OCI-LY7 (cell line): ENCODE results near the gene SMOC2. TPM values are rescaled to one million over a fixed set of nuclear protein-coding genes. Genes with fewer than 3 reads are reported as not detected.

Experiments used
- BruUV-seq: library from RNA; stranded (reverse); fragments of 400-500 nt; replicated peaks from 2 replicates; lab custom pipeline; 2021; lab: Mats Ljungman, UMichigan
- CTCF ChIA-PET: fragments of 300-600 bp; sonication (Branson Sonifier 250); formaldehyde crosslinking; loops from one replicate; lab custom pipeline; 2022; ENCODE audit warnings: antibody characterized with exemption; ENCODE audit not compliant: unreplicated experiment; lab: Charles Lee
- POLR2A ChIA-PET: fragments of 300-600 bp; sonication (Branson Sonifier 250); formaldehyde crosslinking; loops from one replicate; lab custom pipeline; 2022; ENCODE audit warnings: antibody characterized with exemption; lab: Charles Lee
- DNase-seq: peaks from one replicate; pipeline ENCODE4 v3.0.0-alpha.2; 2015; ENCODE audit warnings: low spot score
- H2AFZ ChIP-seq: fragments of 200-600 bp; sonication (generic), shearing (Covaris generic); 2 replicates; pipeline ENCODE4 v1.6.1; 2014; ENCODE audit warnings: mild to moderate bottlenecking, antibody characterized with exemption, low read length, moderate library complexity
- H3K27ac ChIP-seq: fragments of 200-600 bp; sonication (generic); 2 replicates; pipeline ENCODE4 v1.5.1; 2014; ENCODE audit warnings: mixed run types, low read depth, mild to moderate bottlenecking, moderate library complexity, low read length, inconsistent platforms; ENCODE audit not compliant: poor library complexity, severe bottlenecking
- H3K36me3 ChIP-seq: fragments of 200-600 bp; sonication (generic); 2 replicates; pipeline ENCODE4 v1.6.1; 2014; ENCODE audit warnings: mild to moderate bottlenecking, antibody characterized with exemption, low read length, moderate library complexity, mixed read lengths; ENCODE audit not compliant: insufficient read depth
- H3K4me1 ChIP-seq: fragments of 200-600 bp; sonication (generic); 2 replicates; pipeline ENCODE4 v1.5.1; 2014; ENCODE audit warnings: mild to moderate bottlenecking, low read length; ENCODE audit not compliant: insufficient read depth, poor library complexity, severe bottlenecking
- H3K4me2 ChIP-seq: fragments of 200-600 bp; sonication (generic); 2 replicates; pipeline ENCODE4 v1.6.1; 2014; ENCODE audit warnings: mild to moderate bottlenecking, low read length
- H3K4me3 ChIP-seq: fragments of 200-600 bp; sonication (generic); 2 replicates; pipeline ENCODE4 v1.5.1; 2014; ENCODE audit warnings: mild to moderate bottlenecking, low read depth, low read length; ENCODE audit not compliant: poor library complexity, severe bottlenecking
- H3K79me2 ChIP-seq: fragments of 200-600 bp; sonication (generic); 2 replicates; pipeline ENCODE4 v1.6.1; 2016; ENCODE audit warnings: low read depth, mild to moderate bottlenecking, low read length, moderate library complexity, mixed read lengths; ENCODE audit not compliant: insufficient read depth
- H3K9me2 ChIP-seq: fragments of 200-600 bp; sonication (generic); 2 replicates; pipeline ENCODE4 v1.6.1; 2016; ENCODE audit warnings: mild to moderate bottlenecking, low read length, mixed read lengths; ENCODE audit not compliant: insufficient read depth
- H3K9me3 ChIP-seq: fragments of 200-600 bp; sonication (generic); 2 replicates; pipeline ENCODE4 v1.6.1; 2014; ENCODE audit warnings: mild to moderate bottlenecking, mixed run types, low read length, mixed read lengths
- H4K20me1 ChIP-seq: fragments of 200-600 bp; sonication (generic); 2 replicates; pipeline ENCODE4 v1.6.1; 2014; ENCODE audit warnings: mild to moderate bottlenecking, antibody characterized with exemption, low read length, moderate library complexity, mixed read lengths; ENCODE audit not compliant: insufficient read depth
- EZH2phosphoT487 ChIP-seq: fragments of 200-600 bp; sonication (generic); IDR thresholded peaks from 2 replicates; pipeline ENCODE4 v1.6.1; 2018; ENCODE audit warnings: low read depth, borderline replicate concordance, mild to moderate bottlenecking, mixed run types, antibody characterized with exemption, low read length, moderate library complexity, mixed read lengths
- intact Hi-C: fragments of 100-400 bp; cut with micrococcal nuclease; formaldehyde crosslinking; loops from one replicate; pipeline ENCODE4 v1.10.0; 2022; ENCODE audit not compliant: unreplicated experiment
- total RNA-seq, 2 experiments: library from RNA; depleted of rRNA in 1 of 2; stranded (reverse); fragments of >200 nt in 1 of 2; shearing (Covaris generic) in 1 of 2; gene quantifications; 2 replicates each; pipeline ENCODE4 v1.2.3, GENCODE V29; 2014 to 2022
- TF ChIP-seq, protein P1 (sequence below): fragments of 200-600 bp; sonication (generic); conservative IDR thresholded peaks from 2 replicates; pipeline ENCODE4 v1.5.1; 2014; ENCODE audit warnings: mild to moderate bottlenecking, antibody characterized with exemption, low read length, moderate library complexity, mixed read lengths

The SMOC2 gene
- total RNA-seq, 2 experiments from 2014 or later, result not detected

DNA sequence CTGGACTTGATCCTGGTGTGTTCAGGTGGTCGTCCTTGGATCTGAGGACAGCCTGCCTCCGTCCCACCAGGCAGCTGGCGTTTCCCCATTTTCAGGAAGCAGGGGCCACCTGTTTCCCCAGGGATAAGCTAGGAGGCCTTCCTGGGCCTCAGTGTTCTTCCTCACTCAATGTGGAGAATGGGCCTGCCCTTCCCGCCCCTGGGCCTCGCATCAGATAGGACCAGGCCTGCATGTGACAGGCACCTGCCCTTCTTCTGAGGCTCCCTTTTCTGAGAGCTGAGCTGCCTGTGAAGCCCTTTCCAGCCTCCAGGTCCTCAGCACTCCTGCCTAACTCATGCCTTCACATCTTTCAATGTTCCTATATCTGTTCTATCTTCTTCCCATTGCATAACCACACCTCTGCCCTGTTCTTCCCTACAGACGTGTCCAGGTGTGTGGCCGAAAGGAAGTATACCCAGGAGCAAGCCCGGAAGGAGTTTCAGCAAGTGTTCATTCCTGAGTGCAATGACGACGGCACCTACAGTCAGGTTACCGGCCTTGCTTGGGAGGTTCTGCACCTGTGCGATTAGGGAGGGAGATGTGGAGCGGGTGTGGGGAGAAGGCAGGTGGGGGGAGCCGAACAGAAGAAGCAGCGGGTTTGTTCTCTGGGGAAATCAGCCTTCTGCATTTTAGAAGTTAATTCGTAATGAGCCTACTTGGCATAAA, 85.1 kb downstream of the SMOC2 start:
- POLR2A ChIA-PET, result no interaction called here
- no TSS peak for BruUV-seq
- intact Hi-C loops, result no loop called here

DNA sequence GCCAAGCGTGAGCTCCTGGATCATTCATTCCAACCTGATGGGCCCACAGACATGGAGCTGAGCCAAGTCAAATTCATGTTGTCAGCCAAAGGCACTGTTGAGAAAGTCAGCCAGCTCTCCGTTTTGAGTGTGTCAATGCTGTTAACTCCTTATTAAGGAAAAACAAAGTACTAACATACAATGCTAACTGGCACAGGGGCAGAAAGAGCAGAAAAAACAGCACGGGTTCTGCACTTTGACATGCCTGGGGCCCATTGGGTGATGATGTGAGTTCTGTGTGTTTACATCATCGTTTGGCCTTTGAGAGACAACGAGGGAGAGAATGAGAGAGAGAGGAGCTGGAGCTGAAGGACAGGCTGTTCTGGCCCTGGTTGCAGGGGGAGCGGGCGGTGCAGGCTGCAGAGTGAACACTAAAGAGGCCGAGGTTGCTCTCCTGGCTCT, 85.9 kb downstream of the SMOC2 start:
- no peak for TF ChIP-seq EZH2phosphoT487
- TF ChIP-seq, protein P1, sequence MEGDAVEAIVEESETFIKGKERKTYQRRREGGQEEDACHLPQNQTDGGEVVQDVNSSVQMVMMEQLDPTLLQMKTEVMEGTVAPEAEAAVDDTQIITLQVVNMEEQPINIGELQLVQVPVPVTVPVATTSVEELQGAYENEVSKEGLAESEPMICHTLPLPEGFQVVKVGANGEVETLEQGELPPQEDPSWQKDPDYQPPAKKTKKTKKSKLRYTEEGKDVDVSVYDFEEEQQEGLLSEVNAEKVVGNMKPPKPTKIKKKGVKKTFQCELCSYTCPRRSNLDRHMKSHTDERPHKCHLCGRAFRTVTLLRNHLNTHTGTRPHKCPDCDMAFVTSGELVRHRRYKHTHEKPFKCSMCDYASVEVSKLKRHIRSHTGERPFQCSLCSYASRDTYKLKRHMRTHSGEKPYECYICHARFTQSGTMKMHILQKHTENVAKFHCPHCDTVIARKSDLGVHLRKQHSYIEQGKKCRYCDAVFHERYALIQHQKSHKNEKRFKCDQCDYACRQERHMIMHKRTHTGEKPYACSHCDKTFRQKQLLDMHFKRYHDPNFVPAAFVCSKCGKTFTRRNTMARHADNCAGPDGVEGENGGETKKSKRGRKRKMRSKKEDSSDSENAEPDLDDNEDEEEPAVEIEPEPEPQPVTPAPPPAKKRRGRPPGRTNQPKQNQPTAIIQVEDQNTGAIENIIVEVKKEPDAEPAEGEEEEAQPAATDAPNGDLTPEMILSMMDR, result no peak
- Histone ChIP-seq H3K9me3 (no peaks in the 10 kb centered on the region), H3K79me2 (no peaks in the 10 kb centered on the region), H3K27ac (no peak overlapping the region), H3K36me3 (no peaks in the 10 kb centered on the region), H4K20me1 (no peaks in the 10 kb centered on the region), H3K4me3 (no peak overlapping the region), H3K9me2 (no peaks in the 10 kb centered on the region), H2AFZ (no peak overlapping the region), H3K4me1 (peaks cover 10% of the 10 kb centered on the region), H3K4me2 (no peak overlapping the region)
- ChIA-PET POLR2A (no interaction called here), CTCF (no interaction called here)
- intact Hi-C loops, result no loop called here
- DNase-seq, result no peak
- no TSS peak for BruUV-seq

More for the DNA sequence above, 85.1 kb downstream of the SMOC2 start:
- H3K9me3 ChIP-seq, result no peaks in the 10 kb centered on the region
- no peak overlapping the region for H2AFZ ChIP-seq
- no peaks in the 10 kb centered on the region for H3K9me2 ChIP-seq
- no peak for DNase-seq
- H3K79me2 ChIP-seq, result no peaks in the 10 kb centered on the region
- CTCF ChIA-PET, result no interaction called here
- H3K4me1 ChIP-seq, result peaks cover 10% of the 10 kb centered on the region
- no peak overlapping the region for H3K27ac ChIP-seq
- no peaks in the 10 kb centered on the region for H4K20me1 ChIP-seq
- no peaks in the 10 kb centered on the region for H3K36me3 ChIP-seq
- H3K4me3 ChIP-seq, result no peak overlapping the region
- TF ChIP-seq EZH2phosphoT487, result no peak
- TF ChIP-seq, protein P1, result no peak
- H3K4me2 ChIP-seq, result no peak overlapping the region
